Stomach smooth muscle (tissue), 2 donors: ENCODE measurements around the gene TCEAL9.
"Not testable (repeated sequence)": the region's sequence is repeated elsewhere in the genome, so short reads cannot be mapped to it uniquely, and the experiment has no call there.

Source experiments
- H3K27ac ChIP-seq: one replicate; pipeline ENCODE4 v1.7.0; 2013; ENCODE audit warnings: mild to moderate bottlenecking, low read length, inconsistent platforms
- H3K27me3 ChIP-seq, 2 donors: one replicate each; pipeline ENCODE4 v1.7.0; 2013; ENCODE audit warnings: low read length in 2 of 2; ENCODE audit not compliant: insufficient read depth in 2 of 2, control insufficient read depth in 1 of 2
- H3K36me3 ChIP-seq, 2 donors: one replicate each; pipeline ENCODE4 v1.7.0; 2013; ENCODE audit warnings: low read length in 2 of 2; ENCODE audit not compliant: control insufficient read depth in 2 of 2, insufficient read depth in 2 of 2
- H3K4me1 ChIP-seq: one replicate; pipeline ENCODE4 v1.7.0; 2013; ENCODE audit warnings: low read length; ENCODE audit not compliant: control insufficient read depth, insufficient read depth
- H3K4me3 ChIP-seq, 2 donors: one replicate each; pipeline ENCODE4 v1.7.0; 2013; ENCODE audit warnings: low read length in 2 of 2
- H3K9ac ChIP-seq, 2 donors: one replicate each; pipeline ENCODE4 v1.7.0; 2013; ENCODE audit warnings: low read length in 2 of 2, mild to moderate bottlenecking in 1 of 2
- H3K9me3 ChIP-seq, 2 donors: one replicate each; pipeline ENCODE4 v1.7.0; 2013; ENCODE audit warnings: low read length in 2 of 2; ENCODE audit not compliant: control insufficient read depth in 2 of 2
- donor health status: healthy.
- donor health status: Pancreatic carcinoma.

Gene TCEAL9

DNA sequence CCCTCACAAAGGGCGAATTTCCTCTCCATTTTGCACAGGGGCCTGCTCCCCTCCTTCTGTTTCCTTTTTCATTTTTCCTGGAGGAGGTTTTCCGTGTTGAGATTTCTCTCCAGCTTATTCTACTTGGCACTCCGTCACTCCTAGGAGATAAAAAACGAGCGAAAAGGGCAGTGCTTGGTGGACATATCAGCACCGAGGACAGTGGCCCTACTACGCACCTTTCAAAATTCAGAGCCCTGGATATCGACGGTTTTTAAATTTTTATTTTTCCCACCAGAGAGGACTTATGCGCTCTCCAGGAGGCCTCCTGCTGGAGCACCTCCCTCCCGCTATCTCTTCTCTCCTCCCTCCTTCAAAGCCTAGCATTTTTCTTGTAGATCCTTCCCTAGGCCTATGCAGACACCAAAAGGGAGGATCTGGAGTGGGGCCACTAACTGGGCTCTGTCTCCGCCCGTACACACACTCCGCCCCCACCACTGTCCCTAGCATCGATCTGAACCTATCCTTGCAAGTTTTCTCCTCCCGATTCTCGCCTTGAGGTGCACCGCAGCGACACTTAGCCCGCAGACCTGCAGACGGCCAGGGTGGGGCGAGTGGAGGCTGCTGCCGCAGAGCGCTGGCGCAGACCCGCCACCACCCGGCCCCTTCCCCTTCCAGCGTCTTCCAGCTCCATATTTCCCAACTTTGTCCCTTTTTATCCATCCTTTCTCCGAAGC, 8.5 kb upstream of the TCEAL9 start:
- Histone ChIP-seq H3K9ac (no peak overlapping the region), H3K9me3 (no peaks in the 10 kb centered on the region), H3K4me1 (no peaks in the 10 kb centered on the region), H3K27me3 (peaks cover 0 to 18% of the 10 kb centered on the region in 2 donors), H3K36me3 (no peaks in the 10 kb centered on the region), H3K27ac (no peak overlapping the region), H3K4me3 (no peak overlapping the region)

DNA sequence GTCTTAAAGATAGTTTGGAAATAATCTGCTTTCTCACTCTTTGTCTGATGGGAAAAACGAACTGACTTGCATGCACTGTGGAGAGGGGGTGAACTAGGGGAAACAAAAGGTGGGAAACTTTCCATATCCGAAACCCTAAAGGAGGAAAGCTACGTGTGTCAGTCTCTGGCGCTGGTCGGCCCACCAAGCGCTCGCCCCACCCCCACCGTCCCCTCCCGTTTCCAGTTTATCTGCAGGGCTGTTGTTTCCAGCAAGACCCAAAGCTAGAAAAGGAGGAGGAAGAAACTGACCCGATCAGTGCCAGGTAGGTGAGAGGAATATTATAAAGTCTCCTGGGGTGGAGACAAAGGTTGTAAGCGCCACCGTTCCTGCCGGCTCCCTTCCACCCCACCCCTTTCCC, 552 bp downstream of the TCEAL9 start:
- H3K36me3 ChIP-seq: no peaks in the 10 kb centered on the region
- peak overlapping the region; percentile 86 to 94 for H3K4me3 ChIP-seq
- peak overlapping the region; percentile 77 for H3K27ac ChIP-seq
- H3K9me3 ChIP-seq: no peaks in the 10 kb centered on the region
- no peaks in the 10 kb centered on the region for H3K27me3 ChIP-seq
- peak overlapping the region; percentile 93 to 97 for H3K9ac ChIP-seq
- no peaks in the 10 kb centered on the region for H3K4me1 ChIP-seq

DNA sequence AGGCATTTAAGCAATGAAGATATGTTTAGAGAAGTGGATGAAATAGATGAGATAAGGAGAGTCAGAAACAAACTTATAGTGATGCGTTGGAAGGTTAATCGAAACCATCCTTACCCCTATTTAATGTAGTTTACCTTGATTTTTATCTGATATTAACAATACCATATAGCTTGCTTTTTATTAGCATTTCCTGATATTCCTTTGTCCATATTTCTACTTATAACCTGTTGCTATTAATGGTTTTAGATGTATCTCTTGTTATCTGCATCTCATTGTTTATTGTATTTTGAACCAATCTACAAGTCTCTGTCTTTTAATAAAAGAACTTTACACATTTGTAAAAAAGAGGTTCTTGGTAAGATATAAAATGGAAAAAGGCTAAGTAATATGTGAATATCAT, 1.6 kb downstream of the TCEAL9 start:
- H3K4me3 ChIP-seq: peak overlapping the region in 1 of 2 donors; percentile 94
- no peak overlapping the region for H3K27ac ChIP-seq
- no peaks in the 10 kb centered on the region for H3K36me3 ChIP-seq

DNA sequence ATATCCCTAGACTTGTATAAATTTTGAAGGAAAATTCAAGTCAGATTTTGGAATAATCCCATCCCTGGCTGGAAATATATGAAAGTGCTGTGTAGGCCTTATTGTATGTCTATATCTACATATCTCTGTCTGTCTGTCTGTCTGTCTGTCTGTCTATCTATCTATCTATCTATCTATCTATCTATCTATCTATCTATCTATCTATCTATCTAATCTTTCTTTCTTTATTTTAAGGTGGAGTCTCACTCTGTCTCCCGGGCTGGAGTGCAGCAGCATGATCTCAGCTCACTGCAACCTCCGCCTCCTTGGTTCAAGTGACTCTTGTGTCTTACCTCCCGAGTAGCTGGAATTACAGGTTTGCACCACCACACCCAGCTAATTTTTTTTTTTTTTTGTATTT, 3.3 kb downstream of the TCEAL9 start:
- not testable (repeated sequence) for H3K9me3 ChIP-seq, H3K4me1 ChIP-seq, H3K4me3 ChIP-seq, H3K36me3 ChIP-seq, H3K27me3 ChIP-seq, H3K27ac ChIP-seq, H3K9ac ChIP-seq

More for the DNA sequence above, 1.6 kb downstream of the TCEAL9 start:
- H3K9me3 ChIP-seq: no peaks in the 10 kb centered on the region
- H3K27me3 ChIP-seq: no peaks in the 10 kb centered on the region
- H3K4me1 ChIP-seq: no peaks in the 10 kb centered on the region
- peak overlapping the region in 1 of 2 donors; percentile 97 for H3K9ac ChIP-seq

DNA sequence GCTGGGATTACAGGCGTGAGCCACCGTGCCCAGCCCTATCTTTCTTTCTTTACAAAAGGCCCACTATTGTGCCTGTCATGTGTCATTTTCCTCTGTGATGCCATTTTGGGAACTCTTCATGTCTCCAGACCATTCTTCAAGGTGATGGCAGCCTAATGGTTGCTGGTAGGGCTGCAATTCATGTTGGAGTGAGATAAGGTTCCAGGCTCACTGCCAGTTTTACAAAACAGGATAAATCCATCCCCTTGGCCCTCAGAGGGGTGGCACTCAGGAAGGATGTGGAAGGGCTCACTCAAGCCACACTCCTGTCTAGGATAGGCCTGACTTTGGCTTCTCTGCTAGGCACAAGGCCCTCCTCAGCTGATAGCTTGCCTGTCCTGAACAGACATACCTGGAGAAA, 3.8 kb downstream of the TCEAL9 start:
- Histone ChIP-seq H3K27me3 (no peaks in the 10 kb centered on the region), H3K9ac (no peak overlapping the region), H3K27ac (no peak overlapping the region), H3K4me3 (no peak overlapping the region), H3K36me3 (no peaks in the 10 kb centered on the region), H3K9me3 (no peaks in the 10 kb centered on the region), H3K4me1 (no peaks in the 10 kb centered on the region)

DNA sequence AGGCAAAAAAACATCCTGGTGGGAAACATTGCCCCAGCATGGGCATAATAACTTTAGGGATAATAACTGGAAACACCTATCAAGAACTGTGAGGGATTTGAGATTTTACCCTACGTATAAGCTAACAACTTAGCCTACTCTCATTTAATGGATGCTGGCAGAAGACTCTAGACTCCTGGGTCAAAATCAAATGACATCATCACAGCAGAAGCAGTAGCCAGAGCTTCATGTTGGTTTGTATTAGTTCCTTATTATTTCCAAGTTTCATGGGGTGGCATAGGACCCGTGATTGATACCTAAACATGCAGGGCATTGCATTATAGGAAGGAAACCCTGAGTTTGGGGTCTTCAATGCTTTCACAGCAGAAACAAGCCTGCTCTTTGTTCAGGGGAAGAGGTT, 4.6 kb downstream of the TCEAL9 start:
- Histone ChIP-seq H3K4me3 (no peak overlapping the region), H3K36me3 (no peaks in the 10 kb centered on the region), H3K9ac (no peak overlapping the region), H3K27me3 (no peaks in the 10 kb centered on the region), H3K9me3 (no peaks in the 10 kb centered on the region), H3K4me1 (no peaks in the 10 kb centered on the region), H3K27ac (no peak overlapping the region)

DNA sequence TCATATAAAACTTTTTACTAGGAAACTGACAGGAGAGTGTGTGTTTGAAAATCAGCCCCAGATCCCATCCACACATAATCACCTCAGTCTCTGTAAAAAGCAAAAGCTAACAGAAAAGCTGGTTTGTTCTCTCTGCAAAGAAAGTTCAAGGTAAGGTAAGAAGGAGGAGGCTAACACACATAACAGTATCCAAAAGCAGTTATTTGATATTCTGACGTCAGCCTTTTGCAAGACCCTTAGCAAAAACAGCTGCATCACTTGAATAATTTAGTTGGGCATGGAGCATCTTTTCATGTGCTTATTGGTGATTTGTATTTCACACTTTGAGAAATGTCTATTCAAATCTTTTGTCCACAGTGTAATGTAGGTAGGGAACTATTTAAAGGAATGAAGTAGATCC, 5.5 kb downstream of the TCEAL9 start:
- no peak overlapping the region for H3K4me3 ChIP-seq

DNA sequence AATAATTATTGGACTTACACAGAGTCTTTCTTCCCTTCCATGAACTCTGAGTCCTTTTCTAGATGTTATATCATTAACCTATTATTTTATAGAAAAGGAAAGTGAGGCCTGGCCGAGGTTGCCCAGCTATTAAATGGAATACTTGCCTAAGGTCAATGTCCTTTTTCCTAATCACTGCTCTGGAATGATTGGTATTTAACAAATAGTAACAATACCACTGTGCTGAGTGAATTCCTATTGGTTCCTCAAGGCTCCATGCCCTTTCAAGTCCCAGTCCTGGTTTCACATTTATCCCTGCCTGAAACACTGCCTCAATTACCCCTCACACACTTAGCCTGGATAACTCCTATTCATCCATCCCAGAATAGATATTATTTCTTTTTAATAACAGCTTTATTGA, 6.2 kb downstream of the TCEAL9 start:
- H3K4me3 ChIP-seq: no peak overlapping the region

More for the DNA sequence above, 5.5 kb downstream of the TCEAL9 start:
- no peak overlapping the region for H3K9ac ChIP-seq
- H3K9me3 ChIP-seq: no peaks in the 10 kb centered on the region
- no peaks in the 10 kb centered on the region for H3K27me3 ChIP-seq
- H3K27ac ChIP-seq: no peak overlapping the region
- H3K36me3 ChIP-seq: no peaks in the 10 kb centered on the region
- H3K4me1 ChIP-seq: no peaks in the 10 kb centered on the region

DNA sequence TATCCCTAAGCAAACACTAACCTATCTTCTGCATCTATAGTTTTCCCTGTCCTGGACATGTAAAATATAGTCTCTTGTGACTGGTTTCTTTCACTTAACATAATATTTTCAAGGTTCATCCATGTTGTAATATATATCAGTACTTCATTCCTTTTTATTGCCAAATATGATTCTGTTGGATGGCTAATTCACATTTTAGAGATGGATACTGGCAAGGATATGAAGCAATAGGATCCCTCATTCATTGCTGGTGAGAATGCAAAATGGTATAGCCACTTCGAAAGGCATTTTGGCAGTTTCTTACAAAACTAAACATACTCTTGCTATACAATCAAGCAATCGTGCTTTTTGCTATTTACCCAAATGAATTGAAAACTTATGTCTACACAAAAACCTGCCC, 6.7 kb downstream of the TCEAL9 start:
- Histone ChIP-seq H3K4me1 (no peaks in the 10 kb centered on the region), H3K4me3 (no peak overlapping the region), H3K36me3 (no peaks in the 10 kb centered on the region), H3K9me3 (no peaks in the 10 kb centered on the region), H3K27ac (no peak overlapping the region), H3K9ac (no peak overlapping the region), H3K27me3 (no peaks in the 10 kb centered on the region)

More for the DNA sequence above, 6.2 kb downstream of the TCEAL9 start:
- no peaks in the 10 kb centered on the region for H3K4me1 ChIP-seq
- no peaks in the 10 kb centered on the region for H3K36me3 ChIP-seq
- H3K27me3 ChIP-seq: no peaks in the 10 kb centered on the region
- H3K9me3 ChIP-seq: no peaks in the 10 kb centered on the region
- no peak overlapping the region for H3K27ac ChIP-seq
- no peak overlapping the region for H3K9ac ChIP-seq

DNA sequence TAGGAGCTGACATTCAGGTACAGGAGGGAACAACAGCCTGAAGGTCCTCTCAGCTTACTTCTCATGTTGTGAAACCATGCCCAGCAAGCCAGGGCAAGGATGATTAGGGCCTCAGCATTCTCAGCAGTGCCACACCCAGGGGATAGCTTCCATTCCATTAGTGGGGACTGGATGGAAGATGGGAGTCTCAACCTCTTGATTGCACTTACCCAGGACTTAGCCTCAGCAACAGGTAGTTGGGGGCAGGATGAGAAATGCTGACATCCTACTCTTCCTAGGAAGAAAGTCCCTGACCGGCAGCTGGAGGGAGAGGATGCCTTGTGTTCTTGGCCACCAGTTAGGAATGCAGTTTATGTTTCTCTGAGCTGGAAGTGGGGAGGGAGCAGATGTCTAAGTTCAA, 11.2 kb downstream of the TCEAL9 start:
- H3K36me3 ChIP-seq: no peaks in the 10 kb centered on the region
- H3K4me3 ChIP-seq: no peak overlapping the region
- no peak overlapping the region for H3K27ac ChIP-seq
- no peaks in the 10 kb centered on the region for H3K9me3 ChIP-seq
- H3K9ac ChIP-seq: no peak overlapping the region
- no peaks in the 10 kb centered on the region for H3K4me1 ChIP-seq
- no peaks in the 10 kb centered on the region for H3K27me3 ChIP-seq

DNA sequence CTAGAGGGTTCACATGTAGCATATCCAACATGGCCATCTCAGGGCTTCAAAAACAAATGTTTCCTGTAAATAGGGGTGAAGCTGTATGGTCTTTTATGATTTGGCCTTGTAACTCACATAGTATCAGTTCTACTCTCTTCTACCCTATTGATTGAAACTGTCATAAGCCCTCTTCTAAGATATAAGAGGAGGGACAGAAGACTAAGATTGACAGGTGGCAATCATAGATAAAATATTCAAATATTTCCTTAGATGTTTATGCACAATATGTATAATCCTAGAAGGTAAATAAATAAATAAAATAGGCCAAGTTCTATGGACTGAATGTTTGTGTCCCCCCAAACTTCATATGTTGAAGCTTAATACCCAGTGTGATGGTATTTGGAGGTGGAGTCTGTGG, 13.2 kb downstream of the TCEAL9 start:
- H3K9ac ChIP-seq: no peak overlapping the region
- no peaks in the 10 kb centered on the region for H3K4me1 ChIP-seq
- H3K4me3 ChIP-seq: no peak overlapping the region
- no peaks in the 10 kb centered on the region for H3K27me3 ChIP-seq
- H3K27ac ChIP-seq: no peak overlapping the region
- H3K36me3 ChIP-seq: no peaks in the 10 kb centered on the region
- H3K9me3 ChIP-seq: no peaks in the 10 kb centered on the region
